ENCODE results near the gene LDLRAD4.

The LDLRAD4 gene

GRCh38 chr18:13353084-13353823 is 134.7 kb downstream of the LDLRAD4 start:
- H4K20me1 ChIP-seq = 0 out of 22 replicates have a peak, but pooled peaks cover 0 to 5% (median 0%) of the 10 kb centered on the region in 11 experiments
- H3K4me1 ChIP-seq = peaks cover 13 to 50% (median 29%) of the 10 kb centered on the region in 10 experiments
- peaks cover 28 to 71% (median 49%) of the 10 kb centered on the region in 11 experiments for H3K9me3 ChIP-seq (replicated peaks in 1 of 11)
- TF ChIP-seq Cebpa-rat (IDR thresholded peaks at IDR 0.05) = peak in 2 of 11 experiments; percentile 16 to 40; a peak in 1 of 22 replicates
- peak overlapping the region; percentile 31 to 75 (median 54); a peak in 21 of 22 replicates for H3K9ac ChIP-seq
- peak overlapping the region; percentile 56 to 79 (median 65) for H3K4me2 ChIP-seq
- peaks cover 0 to 58% (median 16%) of the 10 kb centered on the region in 11 experiments; a peak in 17 of 22 replicates for H3K36me3 ChIP-seq
- H3K27me3 ChIP-seq = no peaks in the 10 kb centered on the region
- no peak overlapping the region for H3K4me3 ChIP-seq
- H3K27ac ChIP-seq = peak overlapping the region; percentile 58 to 80 (median 70)

DNA sequence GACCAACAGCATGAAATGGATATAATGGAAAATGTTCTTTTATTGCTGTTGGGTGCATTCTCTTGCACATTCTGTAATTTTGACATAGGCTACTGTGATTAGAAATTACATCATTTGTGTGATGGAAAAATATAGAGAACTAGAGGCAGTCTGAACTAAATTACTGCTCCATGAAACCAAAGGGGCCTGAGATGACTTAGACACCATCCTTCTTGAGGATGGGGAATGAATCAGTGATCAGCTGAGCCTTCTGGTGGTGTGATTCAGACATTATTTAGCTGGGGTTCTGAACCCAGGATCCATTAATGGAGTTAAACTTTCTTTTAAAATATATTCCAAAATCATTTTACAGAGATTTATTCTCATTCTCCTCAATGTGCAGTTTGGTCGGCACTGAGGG is 135.8 kb downstream of the LDLRAD4 start:
- Histone ChIP-seq H3K36me3 (peaks cover 0 to 54% (median 10%) of the 10 kb centered on the region in 11 experiments; a peak in 15 of 22 replicates), H3K27me3 (no peaks in the 10 kb centered on the region), H3K4me3 (no peak overlapping the region), H4K20me1 (0 out of 22 replicates have a peak, but pooled peaks cover 0 to 5% (median 0%) of the 10 kb centered on the region in 11 experiments), H3K27ac (no peak overlapping the region), H3K4me1 (peaks cover 20 to 58% (median 36%) of the 10 kb centered on the region in 10 experiments), H3K9ac (no peak overlapping the region), H3K4me2 (peak overlapping the region in 3 of 11 experiments; percentile 68 to 79 (median 74); a peak in 5 of 22 replicates), H3K9me3 (replicated peaks in 1 of 11) (peaks cover 17 to 69% (median 40%) of the 10 kb centered on the region in 11 experiments)
- no peak for TF ChIP-seq Cebpa-rat (IDR thresholded peaks at IDR 0.05)

GRCh38 chr18:13356032-13356431 is 137.5 kb downstream of the LDLRAD4 start:
- Histone ChIP-seq H3K9ac (no peak overlapping the region), H4K20me1 (peaks cover 0 to 5% (median 0%) of the 10 kb centered on the region in 11 experiments; a peak in 1 of 22 replicates), H3K4me3 (no peak overlapping the region), H3K9me3 (replicated peaks in 1 of 11) (peaks cover under 1 to 58% (median 33%) of the 10 kb centered on the region in 11 experiments; a peak in 19 of 22 replicates), H3K4me1 (peaks cover 23 to 64% (median 42%) of the 10 kb centered on the region in 10 experiments), H3K27ac (no peak overlapping the region), H3K4me2 (no peak overlapping the region), H3K36me3 (peaks cover 0 to 56% (median 5%) of the 10 kb centered on the region in 11 experiments; a peak in 13 of 22 replicates), H3K27me3 (no peaks in the 10 kb centered on the region)
- no peak for TF ChIP-seq Cebpa-rat (IDR thresholded peaks at IDR 0.05)

DNA sequence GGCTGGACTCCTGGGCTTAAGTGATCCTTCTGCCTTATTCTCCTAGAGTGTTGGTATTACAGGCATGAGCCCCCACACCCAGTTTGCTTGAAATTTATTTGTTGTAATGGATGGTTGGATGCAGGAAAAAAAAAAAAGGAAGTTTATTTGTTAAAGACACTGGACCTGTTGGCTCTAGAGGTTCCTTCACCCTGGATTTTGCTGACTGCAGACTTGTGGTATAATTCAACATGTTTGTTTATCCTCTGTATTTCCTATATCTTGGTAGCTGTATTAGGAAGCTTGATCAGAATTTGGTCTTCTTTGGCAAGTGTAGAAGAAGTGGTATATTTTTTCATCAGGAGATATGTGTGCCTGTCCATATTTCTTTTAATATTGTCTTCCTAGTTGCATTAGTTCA is 138.7 kb downstream of the LDLRAD4 start:
- peak overlapping the region in 2 of 11 experiments; percentile 34 to 35; a peak in 4 of 22 replicates for H3K27ac ChIP-seq
- peaks cover 32 to 65% (median 43%) of the 10 kb centered on the region in 10 experiments for H3K4me1 ChIP-seq
- peaks cover 0 to 8% (median 0%) of the 10 kb centered on the region in 11 experiments; a peak in 1 of 22 replicates for H4K20me1 ChIP-seq
- no peak for TF ChIP-seq Cebpa-rat (IDR thresholded peaks at IDR 0.05)
- H3K9ac ChIP-seq = no peak overlapping the region
- H3K9me3 ChIP-seq (replicated peaks in 1 of 11) = peaks cover 0 to 53% (median 26%) of the 10 kb centered on the region in 11 experiments; a peak in 17 of 22 replicates
- peak overlapping the region in 4 of 11 experiments; percentile 6 to 74 (median 53); a peak in 7 of 22 replicates for H3K4me2 ChIP-seq
- no peak overlapping the region for H3K4me3 ChIP-seq
- H3K27me3 ChIP-seq = no peaks in the 10 kb centered on the region
- H3K36me3 ChIP-seq = peaks cover 0 to 68% (median 5%) of the 10 kb centered on the region in 11 experiments; a peak in 13 of 22 replicates

DNA sequence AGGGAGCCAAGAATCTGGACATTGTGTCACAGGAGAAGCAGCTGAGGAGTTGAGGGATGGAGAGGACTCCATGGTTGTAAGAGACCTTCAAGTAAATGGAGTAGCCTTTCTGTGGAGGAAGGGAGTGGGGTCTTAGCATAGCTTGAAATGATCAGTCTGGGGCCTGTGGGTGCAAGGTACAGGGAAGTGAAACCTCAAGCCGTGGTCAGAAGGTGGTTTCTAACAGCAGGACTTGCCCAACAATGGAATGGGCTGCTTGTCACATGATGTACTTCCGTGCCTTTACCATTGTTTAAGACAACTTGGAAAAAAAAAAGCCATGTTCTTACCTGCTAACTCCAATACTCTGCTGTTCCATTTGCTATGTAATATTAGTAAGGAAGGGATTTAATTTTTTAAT is 140.7 kb downstream of the LDLRAD4 start:
- Histone ChIP-seq H3K27ac (peak overlapping the region in 3 of 11 experiments; percentile 13 to 24 (median 20); a peak in 2 of 22 replicates), H3K27me3 (no peaks in the 10 kb centered on the region), H3K4me3 (no peak overlapping the region), H3K4me2 (peak overlapping the region; percentile 15 to 71 (median 44); a peak in 18 of 22 replicates), H3K9me3 (replicated peaks in 1 of 11) (peaks cover 0 to 51% (median 26%) of the 10 kb centered on the region in 11 experiments; a peak in 16 of 22 replicates), H4K20me1 (peaks cover 0 to 8% (median 0%) of the 10 kb centered on the region in 11 experiments; a peak in 1 of 22 replicates), H3K36me3 (peaks cover 0 to 70% (median 5%) of the 10 kb centered on the region in 11 experiments; a peak in 13 of 22 replicates), H3K4me1 (peaks cover 26 to 57% (median 37%) of the 10 kb centered on the region in 10 experiments), H3K9ac (no peak overlapping the region)
- TF ChIP-seq Cebpa-rat (IDR thresholded peaks at IDR 0.05) = 0 out of 22 replicates have a peak, but pooled peaks of 1 of the 11 experiments have one; percentile 8

DNA sequence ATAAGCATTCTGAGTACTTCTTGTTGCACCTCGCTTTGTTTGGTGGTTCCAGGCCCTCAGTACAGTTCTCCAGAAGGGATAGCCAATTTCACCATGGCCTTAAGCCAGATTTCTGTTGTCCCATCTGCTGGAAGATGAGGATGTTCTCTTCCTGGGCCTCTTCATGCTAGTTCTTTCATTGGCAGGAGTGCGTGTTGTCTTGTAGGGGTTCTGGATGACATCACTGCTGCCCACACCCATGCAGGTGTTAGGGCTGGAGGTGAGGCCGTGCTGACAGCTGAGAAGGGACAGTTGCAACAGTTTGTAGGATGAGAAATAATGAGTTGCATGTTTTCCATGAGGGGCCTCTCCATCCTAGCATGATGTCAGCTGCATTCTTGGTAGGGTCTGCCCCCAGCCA is 142.9 kb downstream of the LDLRAD4 start:
- no peak overlapping the region for H3K4me3 ChIP-seq
- H4K20me1 ChIP-seq = peaks cover 0 to 28% (median 0%) of the 10 kb centered on the region in 11 experiments; a peak in 3 of 22 replicates
- no peak overlapping the region for H3K27ac ChIP-seq
- peaks cover 0 to 49% (median 5%) of the 10 kb centered on the region in 11 experiments; a peak in 13 of 22 replicates for H3K36me3 ChIP-seq
- no peak for TF ChIP-seq Cebpa-rat (IDR thresholded peaks at IDR 0.05)
- no peaks in the 10 kb centered on the region for H3K27me3 ChIP-seq
- peaks cover 0 to 31% (median 17%) of the 10 kb centered on the region in 11 experiments; a peak in 14 of 22 replicates for H3K9me3 ChIP-seq (replicated peaks in 1 of 11)
- peak overlapping the region in 1 of 11 experiments; percentile 5; a peak in 1 of 22 replicates for H3K4me2 ChIP-seq
- no peak overlapping the region for H3K9ac ChIP-seq
- peaks cover 48 to 59% (median 52%) of the 10 kb centered on the region in 10 experiments for H3K4me1 ChIP-seq

DNA sequence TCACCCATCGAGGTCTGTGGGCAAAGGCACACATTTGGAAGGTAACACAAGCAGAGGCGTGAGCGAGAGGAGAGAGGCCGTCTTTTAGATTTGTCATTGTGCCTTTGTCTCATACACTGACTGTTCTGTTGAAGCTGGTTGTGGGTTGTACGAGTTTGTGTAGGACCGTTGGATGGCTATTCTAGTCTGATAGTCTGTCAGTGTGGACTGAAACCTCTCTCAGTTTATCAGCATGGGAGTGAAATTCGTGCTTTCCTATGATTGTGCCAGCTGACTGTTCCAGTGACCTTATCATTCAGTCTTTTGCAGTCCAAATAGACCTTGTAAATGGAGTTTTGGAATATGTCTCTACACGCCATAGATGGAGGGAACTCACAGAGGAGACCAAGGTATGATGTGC is 143.5 kb downstream of the LDLRAD4 start:
- H3K27ac ChIP-seq = no peak overlapping the region
- no peaks in the 10 kb centered on the region for H3K27me3 ChIP-seq
- no peak overlapping the region for H3K4me3 ChIP-seq
- H3K9ac ChIP-seq = no peak overlapping the region
- H3K4me1 ChIP-seq = peaks cover 48 to 66% (median 56%) of the 10 kb centered on the region in 10 experiments
- H4K20me1 ChIP-seq = peaks cover 0 to 30% (median 0%) of the 10 kb centered on the region in 11 experiments; a peak in 5 of 22 replicates
- H3K4me2 ChIP-seq = peak overlapping the region in 10 of 11 experiments; percentile 5 to 79 (median 50); a peak in 14 of 22 replicates
- no peak for TF ChIP-seq Cebpa-rat (IDR thresholded peaks at IDR 0.05)
- H3K36me3 ChIP-seq = peaks cover 0 to 45% (median 5%) of the 10 kb centered on the region in 11 experiments; a peak in 12 of 22 replicates
- H3K9me3 ChIP-seq (replicated peaks in 1 of 11) = peaks cover 0 to 31% (median 12%) of the 10 kb centered on the region in 11 experiments; a peak in 14 of 22 replicates

DNA sequence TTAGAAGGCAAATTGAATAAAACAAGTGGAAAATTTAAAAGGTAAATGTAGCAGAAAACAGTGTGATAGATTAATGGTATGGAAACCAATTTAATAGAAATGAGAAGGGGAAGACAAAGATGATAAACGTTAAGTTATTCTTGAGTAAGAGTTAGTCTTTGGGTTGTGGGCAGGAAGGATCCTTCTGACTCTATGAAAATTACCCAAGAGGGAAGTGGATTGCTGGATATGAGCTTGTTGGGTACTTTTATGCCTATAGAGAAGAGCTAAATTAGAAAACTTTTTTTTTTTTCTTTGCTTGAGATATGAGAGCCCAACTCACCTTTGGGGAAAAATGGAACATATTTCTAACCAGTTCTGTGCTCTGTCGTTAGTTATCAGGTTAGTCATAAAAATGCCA is 144.0 kb downstream of the LDLRAD4 start:
- Histone ChIP-seq H3K4me3 (no peak overlapping the region), H3K9me3 (replicated peaks in 1 of 11) (peaks cover 0 to 29% (median 12%) of the 10 kb centered on the region in 11 experiments; a peak in 14 of 22 replicates), H3K9ac (no peak overlapping the region), H4K20me1 (peaks cover 0 to 36% (median 4%) of the 10 kb centered on the region in 11 experiments; a peak in 6 of 22 replicates), H3K27me3 (no peaks in the 10 kb centered on the region), H3K4me2 (peak overlapping the region; percentile 5 to 79 (median 40); a peak in 16 of 22 replicates), H3K4me1 (peaks cover 48 to 71% (median 60%) of the 10 kb centered on the region in 10 experiments), H3K36me3 (peaks cover 0 to 43% (median 5%) of the 10 kb centered on the region in 11 experiments; a peak in 12 of 22 replicates), H3K27ac (no peak overlapping the region; a peak in 1 of 22 replicates)
- TF ChIP-seq Cebpa-rat (IDR thresholded peaks at IDR 0.05) = no peak

All from BLaER1 treated with 17β-estradiol and CSF1 and Interleukin-3, amounts not matched to agents 10 nM and 100 nM (cell line).